ENCODE data around the gene NEGR1.

NEGR1 gene

GRCh38 chr1:71733121-71733520, 549.2 kb downstream of the NEGR1 start:
- Histone ChIP-seq H3K4me3 (IDR thresholded peaks at IDR 0.05; ENCODE audit: insufficient read depth, low read depth, low read length) (no peak overlapping the region), H3K27ac (no peak overlapping the region), H4K20me1 (ENCODE audit: insufficient read depth) (no peaks in the 10 kb centered on the region), H3K27me3 (ENCODE audit: insufficient read depth, low read depth) (no peaks in the 10 kb centered on the region), H2AFZ (ENCODE audit: low read depth) (no peak overlapping the region), H3K79me2 (ENCODE audit: insufficient read depth, low read depth) (no peaks in the 10 kb centered on the region), H3K4me2 (no peak overlapping the region), H3K4me1 (ENCODE audit: low read depth, poor library complexity, severe bottlenecking) (no peaks in the 10 kb centered on the region), H3K9ac (no peak overlapping the region), H3K36me3 (ENCODE audit: insufficient read depth) (no peaks in the 10 kb centered on the region)
- no peak for TF ChIP-seq CTCF (conservative IDR thresholded peaks at IDR 0.05; ENCODE audit: low read depth, low read length)

- no peak overlapping the region for H3K4me3 ChIP-seq (IDR thresholded peaks at IDR 0.05; ENCODE audit: insufficient read depth, low read depth, low read length)
- H3K9ac ChIP-seq = no peak overlapping the region
- no peak for TF ChIP-seq CTCF (conservative IDR thresholded peaks at IDR 0.05; ENCODE audit: low read depth, low read length)
- no peaks in the 10 kb centered on the region for H3K36me3 ChIP-seq (ENCODE audit: insufficient read depth)
- no peaks in the 10 kb centered on the region for H4K20me1 ChIP-seq (ENCODE audit: insufficient read depth)
- H3K4me1 ChIP-seq (ENCODE audit: low read depth, poor library complexity, severe bottlenecking) = no peaks in the 10 kb centered on the region
- H2AFZ ChIP-seq (ENCODE audit: low read depth) = no peak overlapping the region
- H3K27ac ChIP-seq = no peak overlapping the region
- no peak overlapping the region for H3K4me2 ChIP-seq
- H3K27me3 ChIP-seq (ENCODE audit: insufficient read depth, low read depth) = no peaks in the 10 kb centered on the region
- H3K79me2 ChIP-seq (ENCODE audit: insufficient read depth, low read depth) = no peaks in the 10 kb centered on the region
Observed at GRCh38 chr1:71721532-71721931, 560.8 kb downstream of the NEGR1 start.

GRCh38 chr1:71719330-71719729, 563.0 kb downstream of the NEGR1 start:
- Histone ChIP-seq H3K79me2 (ENCODE audit: insufficient read depth, low read depth) (no peaks in the 10 kb centered on the region), H3K4me3 (IDR thresholded peaks at IDR 0.05; ENCODE audit: insufficient read depth, low read depth, low read length) (no peak overlapping the region), H3K27me3 (ENCODE audit: insufficient read depth, low read depth) (no peaks in the 10 kb centered on the region), H4K20me1 (ENCODE audit: insufficient read depth) (no peaks in the 10 kb centered on the region), H2AFZ (ENCODE audit: low read depth) (no peak overlapping the region), H3K27ac (no peak overlapping the region), H3K4me2 (no peak overlapping the region), H3K36me3 (ENCODE audit: insufficient read depth) (no peaks in the 10 kb centered on the region), H3K4me1 (ENCODE audit: low read depth, poor library complexity, severe bottlenecking) (no peaks in the 10 kb centered on the region), H3K9ac (no peak overlapping the region)
- no peak for TF ChIP-seq CTCF (conservative IDR thresholded peaks at IDR 0.05; ENCODE audit: low read depth, low read length)

- Histone ChIP-seq H3K4me2 (no peak overlapping the region), H2AFZ (ENCODE audit: low read depth) (no peak overlapping the region), H3K4me3 (IDR thresholded peaks at IDR 0.05; ENCODE audit: insufficient read depth, low read depth, low read length) (no peak overlapping the region), H3K4me1 (ENCODE audit: low read depth, poor library complexity, severe bottlenecking) (no peaks in the 10 kb centered on the region), H3K36me3 (ENCODE audit: insufficient read depth) (no peaks in the 10 kb centered on the region), H3K27ac (no peak overlapping the region), H3K79me2 (ENCODE audit: insufficient read depth, low read depth) (no peaks in the 10 kb centered on the region), H4K20me1 (ENCODE audit: insufficient read depth) (no peaks in the 10 kb centered on the region), H3K27me3 (ENCODE audit: insufficient read depth, low read depth) (no peaks in the 10 kb centered on the region), H3K9ac (no peak overlapping the region)
- no peak for TF ChIP-seq CTCF (conservative IDR thresholded peaks at IDR 0.05; ENCODE audit: low read depth, low read length)
Observed at GRCh38 chr1:71717186-71717585, 565.2 kb downstream of the NEGR1 start.

GRCh38 chr1:71711456-71711855, 570.9 kb downstream of the NEGR1 start:
- no peak for TF ChIP-seq CTCF (conservative IDR thresholded peaks at IDR 0.05; ENCODE audit: low read depth, low read length)
- Histone ChIP-seq H3K79me2 (ENCODE audit: insufficient read depth, low read depth) (no peaks in the 10 kb centered on the region), H3K27ac (no peak overlapping the region), H3K9ac (no peak overlapping the region), H3K36me3 (ENCODE audit: insufficient read depth) (no peaks in the 10 kb centered on the region), H2AFZ (ENCODE audit: low read depth) (no peak overlapping the region), H3K4me2 (no peak overlapping the region), H4K20me1 (ENCODE audit: insufficient read depth) (no peaks in the 10 kb centered on the region), H3K4me1 (ENCODE audit: low read depth, poor library complexity, severe bottlenecking) (no peaks in the 10 kb centered on the region), H3K4me3 (IDR thresholded peaks at IDR 0.05; ENCODE audit: insufficient read depth, low read depth, low read length) (no peak overlapping the region), H3K27me3 (ENCODE audit: insufficient read depth, low read depth) (no peaks in the 10 kb centered on the region)

All from KMS-11 (cell line).